WERI-Rb-1 (cell line): Measurements from ENCODE around the gene MOCS3.

Experiments
- DNase-seq: peaks from one replicate; pipeline ENCODE4 v3.0.0-alpha.2; 2020
- H3K27ac ChIP-seq: fragments of 250-450 bp; sonication (Bioruptor Pico); 2 replicates; pipeline ENCODE4 v1.5.1; 2020; ENCODE audit warnings: mild to moderate bottlenecking, moderate library complexity
- H3K27me3 ChIP-seq: fragments of 250-450 bp; sonication (Bioruptor Pico); 2 replicates; pipeline ENCODE4 v1.5.1; 2021; ENCODE audit warnings: mild to moderate bottlenecking, low read depth, moderate library complexity; ENCODE audit not compliant: insufficient read depth, severe bottlenecking
- H3K36me3 ChIP-seq: fragments of 250-450 bp; sonication (Bioruptor Pico); 2 replicates; pipeline ENCODE4 v1.5.1; 2020; ENCODE audit warnings: mild to moderate bottlenecking, moderate library complexity
- H3K4me3 ChIP-seq: 2 replicates; pipeline ENCODE4 v1.5.1; 2011; ENCODE audit warnings: low read depth, mild to moderate bottlenecking, control low read depth, low read length
- H3K9me3 ChIP-seq: fragments of 250-450 bp; sonication (Bioruptor Pico); 2 replicates; pipeline ENCODE4 v1.5.1; 2021; ENCODE audit warnings: mild to moderate bottlenecking, moderate library complexity; ENCODE audit not compliant: severe bottlenecking
- TF ChIP-seq, protein P1 (sequence below): IDR thresholded peaks from 2 replicates; pipeline ENCODE4 v1.5.1; 2011; ENCODE audit warnings: low read depth, mild to moderate bottlenecking, control low read depth, inconsistent platforms, low read length

MOCS3 gene

DNA sequence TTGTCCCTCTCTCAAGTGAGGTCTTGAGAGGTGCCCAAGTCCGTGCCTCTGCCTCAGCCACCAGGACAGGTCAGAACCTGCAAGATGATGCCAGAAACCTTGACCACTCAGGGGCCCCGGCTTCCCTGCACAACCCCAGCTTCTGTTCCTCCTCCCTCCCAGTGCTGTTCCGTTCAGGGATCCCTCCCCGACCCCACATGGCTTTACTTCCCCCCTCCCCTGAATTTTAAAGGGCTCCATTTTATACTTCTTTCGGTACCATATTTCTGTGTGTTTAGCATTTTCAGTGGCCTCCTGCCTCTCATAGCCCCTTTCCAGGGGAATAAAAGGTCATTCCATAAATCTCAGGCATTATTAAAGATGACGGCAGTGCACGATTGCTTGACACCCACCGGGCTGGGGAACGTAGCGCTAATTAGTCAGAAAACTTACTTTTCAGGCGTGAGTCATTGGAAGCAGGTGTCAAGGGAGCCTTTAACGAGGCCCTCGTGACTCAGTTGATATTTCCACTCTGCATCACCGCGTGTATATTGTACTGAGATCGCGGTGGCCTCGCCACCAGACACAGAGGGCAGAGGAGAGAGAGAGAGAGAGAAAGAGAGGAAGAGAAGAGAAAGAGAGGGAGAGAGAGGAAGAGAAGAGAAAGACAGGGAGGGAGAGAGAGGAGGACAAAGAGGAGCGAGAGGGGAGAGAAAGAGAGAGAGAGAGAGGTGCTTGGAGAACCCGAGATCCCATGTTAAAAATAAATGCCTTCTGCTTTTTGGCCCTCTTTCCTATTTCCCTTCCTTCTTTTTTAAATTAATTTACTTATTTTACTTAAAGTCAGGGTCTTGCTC is 43.0 kb downstream of the MOCS3 start:
- peaks cover 93% of the 10 kb centered on the region for H3K27me3 ChIP-seq
- TF ChIP-seq, protein P1, sequence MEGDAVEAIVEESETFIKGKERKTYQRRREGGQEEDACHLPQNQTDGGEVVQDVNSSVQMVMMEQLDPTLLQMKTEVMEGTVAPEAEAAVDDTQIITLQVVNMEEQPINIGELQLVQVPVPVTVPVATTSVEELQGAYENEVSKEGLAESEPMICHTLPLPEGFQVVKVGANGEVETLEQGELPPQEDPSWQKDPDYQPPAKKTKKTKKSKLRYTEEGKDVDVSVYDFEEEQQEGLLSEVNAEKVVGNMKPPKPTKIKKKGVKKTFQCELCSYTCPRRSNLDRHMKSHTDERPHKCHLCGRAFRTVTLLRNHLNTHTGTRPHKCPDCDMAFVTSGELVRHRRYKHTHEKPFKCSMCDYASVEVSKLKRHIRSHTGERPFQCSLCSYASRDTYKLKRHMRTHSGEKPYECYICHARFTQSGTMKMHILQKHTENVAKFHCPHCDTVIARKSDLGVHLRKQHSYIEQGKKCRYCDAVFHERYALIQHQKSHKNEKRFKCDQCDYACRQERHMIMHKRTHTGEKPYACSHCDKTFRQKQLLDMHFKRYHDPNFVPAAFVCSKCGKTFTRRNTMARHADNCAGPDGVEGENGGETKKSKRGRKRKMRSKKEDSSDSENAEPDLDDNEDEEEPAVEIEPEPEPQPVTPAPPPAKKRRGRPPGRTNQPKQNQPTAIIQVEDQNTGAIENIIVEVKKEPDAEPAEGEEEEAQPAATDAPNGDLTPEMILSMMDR, result no peak
- DNase-seq, result no peak

GRCh38 chr20:51002633-51003032 is 44.0 kb downstream of the MOCS3 start:
- TF ChIP-seq, protein P1, result no peak
- DNase-seq, result no peak
- H3K4me3 ChIP-seq, result no peak overlapping the region
- no peaks in the 10 kb centered on the region for H3K9me3 ChIP-seq
- H3K27me3 ChIP-seq, result peaks cover 93% of the 10 kb centered on the region
- no peaks in the 10 kb centered on the region for H3K36me3 ChIP-seq
- no peak overlapping the region for H3K27ac ChIP-seq

More for the DNA sequence above, 43.0 kb downstream of the MOCS3 start:
- no peaks in the 10 kb centered on the region for H3K9me3 ChIP-seq
- H3K27ac ChIP-seq, result no peak overlapping the region
- H3K4me3 ChIP-seq, result no peak overlapping the region
- H3K36me3 ChIP-seq, result no peaks in the 10 kb centered on the region

DNA sequence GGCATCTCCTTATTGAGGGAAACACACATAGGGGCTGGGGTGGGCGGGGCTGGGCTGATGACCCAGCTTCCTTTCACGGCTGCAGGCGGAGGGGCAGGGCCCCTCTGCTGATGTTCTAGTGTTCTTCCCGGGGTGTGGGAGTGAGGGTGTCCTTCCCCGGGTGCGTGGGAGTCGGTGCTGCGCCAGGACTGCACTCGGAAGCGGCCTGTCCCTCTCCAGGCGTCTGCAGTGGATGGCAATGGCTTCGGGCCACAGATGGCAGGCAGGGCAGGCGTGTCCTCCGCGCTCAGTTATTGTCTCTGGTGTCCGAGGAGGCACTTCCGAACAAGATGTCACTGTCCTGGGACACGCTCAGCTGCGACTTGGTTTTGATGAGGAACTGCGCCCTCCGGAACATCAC is 45.1 kb downstream of the MOCS3 start:
- TF ChIP-seq, protein P1, result no peak
- H3K27me3 ChIP-seq, result peaks cover 94% of the 10 kb centered on the region
- no peak for DNase-seq
- no peak overlapping the region for H3K4me3 ChIP-seq
- H3K27ac ChIP-seq, result no peak overlapping the region
- no peaks in the 10 kb centered on the region for H3K9me3 ChIP-seq
- H3K36me3 ChIP-seq, result no peaks in the 10 kb centered on the region

DNA sequence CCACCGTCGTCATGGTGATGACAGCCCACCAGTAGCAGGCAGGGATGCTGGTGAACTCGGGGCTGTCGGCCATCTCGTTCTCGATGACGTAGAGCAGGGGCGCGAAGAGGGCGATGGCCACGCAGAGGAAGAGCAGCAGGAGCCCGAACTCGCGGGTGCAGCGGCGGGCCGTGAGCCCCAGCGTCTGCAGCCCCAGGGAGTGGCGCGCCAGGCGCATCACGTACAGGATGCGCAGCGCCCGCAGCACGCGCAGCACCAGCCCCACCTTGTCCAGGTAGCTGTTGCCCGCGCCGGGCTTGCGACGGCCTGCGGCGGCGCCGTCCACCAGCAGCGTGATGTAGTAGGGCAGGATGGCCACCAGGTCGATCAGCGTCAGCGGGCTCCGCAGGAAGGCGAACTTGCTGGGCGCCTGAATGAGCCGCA is 45.7 kb downstream of the MOCS3 start:
- Histone ChIP-seq H3K4me3 (no peak overlapping the region), H3K27me3 (peaks cover 94% of the 10 kb centered on the region), H3K36me3 (no peaks in the 10 kb centered on the region), H3K27ac (no peak overlapping the region), H3K9me3 (no peaks in the 10 kb centered on the region)
- no peak for DNase-seq
- TF ChIP-seq, protein P1, result no peak

GRCh38 chr20:51004781-51005180 is 46.2 kb downstream of the MOCS3 start:
- Histone ChIP-seq H3K9me3 (no peaks in the 10 kb centered on the region), H3K4me3 (no peak overlapping the region), H3K27me3 (peaks cover 95% of the 10 kb centered on the region), H3K27ac (no peak overlapping the region), H3K36me3 (no peaks in the 10 kb centered on the region)
- TF ChIP-seq, protein P1, result no peak
- DNase-seq, result no peak
